Fibroblast of skin of right quadriceps (primary cell): Measurements from ENCODE around the gene RHBDD1.

Source experiments
- DNase-seq: peaks from one replicate; pipeline ENCODE4 v3.0.0-alpha.2; 2013

RHBDD1 gene

GRCh38 chr2:226847090-226847489, 11.2 kb downstream of the RHBDD1 start:
- no peak for DNase-seq

- no peak for DNase-seq
These were observed 11.7 kb downstream of the RHBDD1 start for GRCh38 chr2:226847511-226847910.

- no peak for DNase-seq
These were observed 13.5 kb downstream of the RHBDD1 start for GRCh38 chr2:226849349-226849748.

- DNase-seq = no peak
These were observed 14.2 kb downstream of the RHBDD1 start for GRCh38 chr2:226850024-226850423.

GRCh38 chr2:226855787-226856186, 19.9 kb downstream of the RHBDD1 start:
- DNase-seq = no peak

GRCh38 chr2:226860087-226860486, 24.2 kb downstream of the RHBDD1 start:
- DNase-seq = no peak

GRCh38 chr2:226862623-226863022, 26.8 kb downstream of the RHBDD1 start:
- DNase-seq = no peak

- DNase-seq = no peak
These were observed 29.4 kb downstream of the RHBDD1 start for GRCh38 chr2:226865273-226865672.

- no peak for DNase-seq
These were observed 29.9 kb downstream of the RHBDD1 start for GRCh38 chr2:226865710-226866109.

GRCh38 chr2:226868331-226869162, 32.7 kb downstream of the RHBDD1 start:
- DNase-seq = no peak

- no peak for DNase-seq
These were observed 33.5 kb downstream of the RHBDD1 start for GRCh38 chr2:226869371-226869770.

GRCh38 chr2:226873051-226873620, 37.3 kb downstream of the RHBDD1 start:
- peak; percentile 81 for DNase-seq

- no peak for DNase-seq
These were observed 38.0 kb downstream of the RHBDD1 start for GRCh38 chr2:226873826-226874225.

GRCh38 chr2:226874749-226875148, 38.9 kb downstream of the RHBDD1 start:
- no peak for DNase-seq

GRCh38 chr2:226875438-226876225, 39.8 kb downstream of the RHBDD1 start:
- no peak for DNase-seq

GRCh38 chr2:226877491-226877890, 41.6 kb downstream of the RHBDD1 start:
- no peak for DNase-seq

- no peak for DNase-seq
These were observed 45.4 kb downstream of the RHBDD1 start for GRCh38 chr2:226881287-226881686.

GRCh38 chr2:226882606-226883005, 46.8 kb downstream of the RHBDD1 start:
- peak; percentile 31 for DNase-seq

GRCh38 chr2:226883296-226883795, 47.5 kb downstream of the RHBDD1 start:
- no peak for DNase-seq

GRCh38 chr2:226884166-226884565, 48.3 kb downstream of the RHBDD1 start:
- no peak for DNase-seq

- no peak for DNase-seq
These were observed 50.0 kb downstream of the RHBDD1 start for GRCh38 chr2:226885769-226886435.

GRCh38 chr2:226887940-226888339, 52.1 kb downstream of the RHBDD1 start:
- DNase-seq = peak; percentile 86

- no peak for DNase-seq
These were observed 52.6 kb downstream of the RHBDD1 start for GRCh38 chr2:226888378-226888965.
